Measurements from ENCODE around the gene CAMSAP3.

Gene CAMSAP3

DNA sequence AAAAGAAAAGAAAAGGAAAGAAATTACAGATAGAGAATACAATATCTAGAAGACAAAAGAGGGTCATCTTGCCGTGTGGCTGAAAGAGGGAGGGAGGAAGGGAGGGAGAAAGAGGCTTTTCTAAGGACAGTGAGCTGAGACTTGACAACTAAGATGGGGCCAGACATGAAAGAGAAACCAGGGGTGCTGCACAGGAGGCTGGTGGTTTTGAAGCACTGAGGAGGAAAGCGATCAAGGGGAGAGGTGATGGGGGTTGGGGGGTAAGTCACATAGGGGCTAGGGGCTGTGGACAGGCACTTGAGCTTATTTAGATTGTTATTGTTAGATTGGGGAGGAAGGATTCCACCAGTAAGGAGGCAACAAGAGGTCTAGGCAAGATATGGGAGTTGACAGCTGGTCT is 42.9 kb upstream of the CAMSAP3 start:
- Histone ChIP-seq H3K9me3 (replicated peaks; ENCODE audit: insufficient read depth, low read length) (no peaks in the 10 kb centered on the region), H3K27me3 (replicated peaks; ENCODE audit: insufficient read depth, low read length) (no peaks in the 10 kb centered on the region), H3K4me3 (ENCODE audit: low read length) (no peak overlapping the region), H3F3A (ENCODE audit: insufficient read depth, low read length) (no peaks in the 10 kb centered on the region), H4K20me1 (ENCODE audit: insufficient read depth, low read length) (no peaks in the 10 kb centered on the region), H2AFZ (ENCODE audit: low read length) (no peak overlapping the region), H3K4me1 (ENCODE audit: low read length) (peaks cover 3% of the 10 kb centered on the region; the same call in 1 of the 2 replicates), H3K9ac (ENCODE audit: low read length) (no peak overlapping the region), H3K9me2 (replicated peaks; ENCODE audit: insufficient read depth, low read length) (no peaks in the 10 kb centered on the region), H3K79me2 (ENCODE audit: low read length) (no peaks in the 10 kb centered on the region), H3K27ac (ENCODE audit: low read length) (no peak overlapping the region), H3K4me2 (ENCODE audit: low read depth, low read length) (no peak overlapping the region), H3K36me3 (replicated peaks; ENCODE audit: insufficient read depth, low read length) (no peaks in the 10 kb centered on the region)
- DNase-seq = no peak
- TF ChIP-seq EZH2 (optimal IDR thresholded peaks at IDR 0.05; ENCODE audit: low read depth, low read length) (no peak), EZH2phosphoT487 (IDR thresholded peaks at IDR 0.05; ENCODE audit: low read length) (no peak)
- TF ChIP-seq, protein P1, sequence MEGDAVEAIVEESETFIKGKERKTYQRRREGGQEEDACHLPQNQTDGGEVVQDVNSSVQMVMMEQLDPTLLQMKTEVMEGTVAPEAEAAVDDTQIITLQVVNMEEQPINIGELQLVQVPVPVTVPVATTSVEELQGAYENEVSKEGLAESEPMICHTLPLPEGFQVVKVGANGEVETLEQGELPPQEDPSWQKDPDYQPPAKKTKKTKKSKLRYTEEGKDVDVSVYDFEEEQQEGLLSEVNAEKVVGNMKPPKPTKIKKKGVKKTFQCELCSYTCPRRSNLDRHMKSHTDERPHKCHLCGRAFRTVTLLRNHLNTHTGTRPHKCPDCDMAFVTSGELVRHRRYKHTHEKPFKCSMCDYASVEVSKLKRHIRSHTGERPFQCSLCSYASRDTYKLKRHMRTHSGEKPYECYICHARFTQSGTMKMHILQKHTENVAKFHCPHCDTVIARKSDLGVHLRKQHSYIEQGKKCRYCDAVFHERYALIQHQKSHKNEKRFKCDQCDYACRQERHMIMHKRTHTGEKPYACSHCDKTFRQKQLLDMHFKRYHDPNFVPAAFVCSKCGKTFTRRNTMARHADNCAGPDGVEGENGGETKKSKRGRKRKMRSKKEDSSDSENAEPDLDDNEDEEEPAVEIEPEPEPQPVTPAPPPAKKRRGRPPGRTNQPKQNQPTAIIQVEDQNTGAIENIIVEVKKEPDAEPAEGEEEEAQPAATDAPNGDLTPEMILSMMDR (IDR thresholded peaks at IDR 0.05; ENCODE audit: low read length) = no peak

- Histone ChIP-seq H3K4me1 (ENCODE audit: low read length) (peaks cover 3% of the 10 kb centered on the region; the same call in 1 of the 2 replicates), H3K27me3 (replicated peaks; ENCODE audit: insufficient read depth, low read length) (no peaks in the 10 kb centered on the region), H3K4me3 (ENCODE audit: low read length) (no peak overlapping the region), H3K4me2 (ENCODE audit: low read depth, low read length) (no peak overlapping the region), H3F3A (ENCODE audit: insufficient read depth, low read length) (no peaks in the 10 kb centered on the region), H3K9ac (ENCODE audit: low read length) (no peak overlapping the region), H3K79me2 (ENCODE audit: low read length) (no peaks in the 10 kb centered on the region), H3K9me3 (replicated peaks; ENCODE audit: insufficient read depth, low read length) (no peaks in the 10 kb centered on the region), H2AFZ (ENCODE audit: low read length) (no peak overlapping the region), H3K36me3 (replicated peaks; ENCODE audit: insufficient read depth, low read length) (no peaks in the 10 kb centered on the region), H4K20me1 (ENCODE audit: insufficient read depth, low read length) (no peaks in the 10 kb centered on the region), H3K27ac (ENCODE audit: low read length) (no peak overlapping the region), H3K9me2 (replicated peaks; ENCODE audit: insufficient read depth, low read length) (no peaks in the 10 kb centered on the region)
- DNase-seq = no peak
- TF ChIP-seq EZH2phosphoT487 (IDR thresholded peaks at IDR 0.05; ENCODE audit: low read length) = no peak
- TF ChIP-seq, protein P1 (IDR thresholded peaks at IDR 0.05; ENCODE audit: low read length) = no peak
- TF ChIP-seq EZH2 (optimal IDR thresholded peaks at IDR 0.05; ENCODE audit: low read depth, low read length) = no peak
These were observed 41.1 kb upstream of the CAMSAP3 start for GRCh38 chr19:7554565-7554964.

- Histone ChIP-seq H3K27ac (ENCODE audit: low read length) (no peak overlapping the region), H3K79me2 (ENCODE audit: low read length) (no peaks in the 10 kb centered on the region), H3K4me3 (ENCODE audit: low read length) (no peak overlapping the region), H3K9me2 (replicated peaks; ENCODE audit: insufficient read depth, low read length) (no peaks in the 10 kb centered on the region), H2AFZ (ENCODE audit: low read length) (no peak overlapping the region), H4K20me1 (ENCODE audit: insufficient read depth, low read length) (no peaks in the 10 kb centered on the region), H3F3A (ENCODE audit: insufficient read depth, low read length) (no peaks in the 10 kb centered on the region), H3K9ac (ENCODE audit: low read length) (no peak overlapping the region), H3K4me2 (ENCODE audit: low read depth, low read length) (no peak overlapping the region), H3K9me3 (replicated peaks; ENCODE audit: insufficient read depth, low read length) (no peaks in the 10 kb centered on the region), H3K36me3 (replicated peaks; ENCODE audit: insufficient read depth, low read length) (no peaks in the 10 kb centered on the region), H3K4me1 (ENCODE audit: low read length) (peaks cover 3% of the 10 kb centered on the region; the same call in 1 of the 2 replicates), H3K27me3 (replicated peaks; ENCODE audit: insufficient read depth, low read length) (no peaks in the 10 kb centered on the region)
- TF ChIP-seq, protein P1 (IDR thresholded peaks at IDR 0.05; ENCODE audit: low read length) = no peak
- TF ChIP-seq EZH2phosphoT487 (IDR thresholded peaks at IDR 0.05; ENCODE audit: low read length) (no peak), EZH2 (optimal IDR thresholded peaks at IDR 0.05; ENCODE audit: low read depth, low read length) (no peak)
- no peak for DNase-seq
These were observed 40.4 kb upstream of the CAMSAP3 start for GRCh38 chr19:7554990-7555864.

All from MM.1S (cell line).